A549 (cell line): Measurements from ENCODE around the gene BMS1. TPM values are rescaled to one million over a fixed set of nuclear protein-coding genes. Genes with fewer than 3 reads are reported as not detected.
A peak's percentile ranks its signal among the peaks of the same experiment; 100 is the strongest.
"Not testable (repeated sequence)": the region's sequence is repeated elsewhere in the genome, so short reads cannot be mapped to it uniquely, and the experiment has no call there.

Source experiments
- ATAC-seq, 2 experiments: fragments of 200-7000 bp in 1 of 2; fragments of >200 bp in 1 of 2; cut with Nextera tagmentation in 1 of 2; cut with Tn5 transposase in 1 of 2; 3 replicates each; pipeline versions ENCODE4 v1.8.0 to v1.9.1; 2018 to 2020; ENCODE audit warnings: mild to moderate bottlenecking in 1 of 2, moderate library complexity in 1 of 2
- CTCF ChIA-PET: fragments of 300-600 bp; sonication (Branson Sonifier 250); formaldehyde crosslinking; extraction: SDS; loops from one replicate; lab custom pipeline; 2021; ENCODE audit warnings: antibody characterized with exemption, inconsistent platforms; lab: Yijun Ruan, JAX
- POLR2A ChIA-PET: fragments of 350-600 bp; formaldehyde crosslinking; extraction: SDS; loops from one replicate; lab custom pipeline; 2021; ENCODE audit warnings: antibody characterized with exemption, inconsistent platforms; lab: Yijun Ruan, JAX
- DNase-seq, 2 experiments: peaks; one replicate each; pipeline versions ENCODE4 v3.0.0 to v3.0.0-alpha.2; 2011 to 2016; ENCODE audit warnings: low read depth in 1 of 2, low spot score in 1 of 2
- FAIRE-seq: peaks from 2 replicates; lab custom pipeline; 2011; peaks lifted over from hg19 to GRCh38; lab: Jason Lieb, UNC
- H3K27ac ChIP-seq, 2 experiments: fragments of >200 bp; sonication (Bioruptor Twin); formaldehyde crosslinking; 3 replicates each; pipeline ENCODE4 v1.5.1; 2016 to 2017
- H3K4me1 ChIP-seq: fragments of >200 bp; sonication (Bioruptor Twin); formaldehyde crosslinking; 3 replicates; pipeline ENCODE4 v1.6.1; 2016
- H3K4me2 ChIP-seq: fragments of >200 bp; sonication (Bioruptor Twin); formaldehyde crosslinking; 3 replicates; pipeline ENCODE4 v1.6.1; 2016
- H3K4me3 ChIP-seq: fragments of >200 bp; sonication (Bioruptor Twin); formaldehyde crosslinking; 3 replicates; pipeline ENCODE4 v1.5.1; 2016
- H3K9me3 ChIP-seq: fragments of >200 bp; sonication (Bioruptor Twin); formaldehyde crosslinking; 3 replicates; pipeline ENCODE4 v1.6.1; 2016
- CBX8 ChIP-seq: fragments of 200-600 bp; sonication (generic); IDR thresholded peaks from 2 replicates; pipeline ENCODE4 v1.6.1; 2016
- CEBPB ChIP-seq, 2 experiments: fragments of >200 bp in 1 of 2; sonication (Bioruptor Twin) in 1 of 2; formaldehyde crosslinking in 1 of 2; IDR thresholded peaks; 2 replicates each; pipeline ENCODE4 v1.6.1; 2012 to 2016
- EP300 ChIP-seq, 2 experiments: fragments of >200 bp; sonication (Bioruptor Twin); formaldehyde crosslinking; IDR thresholded peaks; 2 replicates in 1 of 2; 3 replicates in 1 of 2; pipeline ENCODE4 v1.6.1; 2016 to 2017
- ESRRA ChIP-seq: fragments of 150-350 bp; IDR thresholded peaks from 2 replicates; pipeline ENCODE4 v1.6.1; 2014; ENCODE audit warnings: mild to moderate bottlenecking, low read length, borderline replicate concordance
- HDAC2 ChIP-seq: fragments of 200-600 bp; sonication (generic); IDR thresholded peaks from 2 replicates; pipeline ENCODE4 v1.6.1; 2016
- HES2 ChIP-seq: fragments of >200 bp; sonication (Bioruptor Twin); formaldehyde crosslinking; IDR thresholded peaks from 2 replicates; pipeline ENCODE4 v1.6.1; 2016
- JUN ChIP-seq, 2 experiments: fragments of >200 bp; sonication (Bioruptor Twin); formaldehyde crosslinking; IDR thresholded peaks; 2 replicates in 1 of 2; 3 replicates in 1 of 2; pipeline ENCODE4 v1.6.1; 2016 to 2017
- KDM5A ChIP-seq: fragments of 200-600 bp; sonication (generic); IDR thresholded peaks from 2 replicates; pipeline ENCODE4 v1.6.1; 2016; ENCODE audit warnings: antibody characterized with exemption, mild to moderate bottlenecking
- NPAS2 ChIP-seq: fragments of 250-450 bp; sonication (Bioruptor Pico); IDR thresholded peaks from 2 replicates; pipeline ENCODE4 v1.8.0; 2022; ENCODE audit warnings: mild to moderate bottlenecking, moderate library complexity, borderline replicate concordance
- POLR2AphosphoS2 ChIP-seq: conservative IDR thresholded peaks from 2 replicates; pipeline ENCODE4 v1.6.1; 2012; ENCODE audit warnings: low read length, improper control_type of control experiment, inconsistent platforms
- RARB ChIP-seq: fragments of 250-450 bp; sonication (Bioruptor Pico); IDR thresholded peaks from 2 replicates; pipeline ENCODE4 v1.8.0; 2021; ENCODE audit warnings: mild to moderate bottlenecking, moderate library complexity
- RCOR1 ChIP-seq: fragments of 150-350 bp; IDR thresholded peaks from 2 replicates; pipeline ENCODE4 v1.6.1; 2014; ENCODE audit warnings: antibody characterized with exemption, low read length, low read depth
- SMC3 ChIP-seq: fragments of >200 bp; sonication (Bioruptor Twin); formaldehyde crosslinking; IDR thresholded peaks from 3 replicates; pipeline ENCODE4 v1.6.1; 2018; ENCODE audit warnings: inconsistent platforms
- ZFP36 ChIP-seq: fragments of 450-650 bp; IDR thresholded peaks from 2 replicates; pipeline ENCODE4 v1.6.1; 2014; ENCODE audit warnings: borderline replicate concordance; ENCODE audit not compliant: partially characterized antibody
- WGBS: methylation state at CpG from one replicate; pipeline ENCODE4 v1.1.6; 2017; ENCODE audit errors: missing lambda C conversion rate; 5-methylcytosine and 5-hydroxymethylcytosine counted together
- polyA plus RNA-seq, 4 experiments: library from polyadenylated mRNA; depleted of rRNA in 3 of 4; stranded (reverse); fragments of >200 nt; fragmentation: RNase III in 1 of 4; extraction: RNeasy Plus Mini Kit Qiagen cat#74134 plus additional on column Dnase treatment in 1 of 4; gene quantifications; 2 replicates in 3 of 4; 3 replicates in 1 of 4; pipeline ENCODE4 v1.2.3, GENCODE V29; 2011 to 2017
- TF ChIP-seq, protein P1 (sequence below): IDR thresholded peaks from 2 replicates; pipeline ENCODE4 v1.6.1; 2012; ENCODE audit warnings: low read depth, borderline replicate concordance

BMS1 gene
- polyA plus RNA-seq, 2 of the 4 experiments (the other 2 are of a cell fraction), result 14.4 to 21.2 TPM

GRCh38 chr10:42816912-42817311, 34.3 kb downstream of the BMS1 start (continued):
- TF ChIP-seq ZFP36, result no peak
- TF ChIP-seq JUN (IDR thresholded peaks at IDR 0.05), result no peak
- TF ChIP-seq HES2, result no peak
- TF ChIP-seq, protein P1, sequence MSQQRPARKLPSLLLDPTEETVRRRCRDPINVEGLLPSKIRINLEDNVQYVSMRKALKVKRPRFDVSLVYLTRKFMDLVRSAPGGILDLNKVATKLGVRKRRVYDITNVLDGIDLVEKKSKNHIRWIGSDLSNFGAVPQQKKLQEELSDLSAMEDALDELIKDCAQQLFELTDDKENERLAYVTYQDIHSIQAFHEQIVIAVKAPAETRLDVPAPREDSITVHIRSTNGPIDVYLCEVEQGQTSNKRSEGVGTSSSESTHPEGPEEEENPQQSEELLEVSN, result no peak

- H3K4me1 ChIP-seq, H3K4me2 ChIP-seq, POLR2A ChIA-PET, ATAC-seq, FAIRE-seq, CTCF ChIA-PET, H3K27ac ChIP-seq, DNase-seq, H3K4me3 ChIP-seq, H3K9me3 ChIP-seq: not testable (repeated sequence)
- WGBS, result 93% methylated on average over 3 of the region's 3 CpGs
Measured at GRCh38 chr10:42817417-42817816, 34.8 kb downstream of the BMS1 start.

- ATAC-seq, result not testable (repeated sequence)
Measured at GRCh38 chr10:42826759-42827158, 44.2 kb downstream of the BMS1 start.

DNA sequence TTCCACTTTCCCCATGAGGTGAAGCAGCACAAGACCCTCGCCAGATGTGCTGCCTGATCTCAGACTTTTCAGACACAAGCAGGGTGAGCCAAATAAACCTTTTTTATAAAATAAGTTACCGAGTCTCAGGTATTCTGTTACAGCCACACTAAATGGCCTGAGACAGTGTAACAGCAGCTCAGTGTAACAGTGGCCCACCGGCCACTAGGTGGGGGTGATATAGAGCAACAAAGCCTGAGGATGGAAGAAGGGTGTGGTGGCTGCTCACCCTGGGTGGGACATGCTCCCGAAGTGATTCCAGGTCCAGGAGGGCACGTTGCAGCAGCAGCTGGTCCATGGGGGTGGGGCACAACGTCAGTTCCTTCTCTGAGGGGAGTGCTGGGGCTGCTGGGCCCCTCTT, 44.6 kb downstream of the BMS1 start:
- CTCF ChIA-PET, result no interaction called here
- 80% methylated on average over 6 of the region's 6 CpGs for WGBS
- TF ChIP-seq NPAS2 (CRISPR knock-in tag) (no peak), KDM5A (no peak), ESRRA (no peak), RCOR1 (no peak), SMC3 (no peak), JUN (IDR thresholded peaks at IDR 0.05) (no peak), HDAC2 (no peak), CBX8 (no peak)

More at GRCh38 chr10:42826759-42827158, 44.2 kb downstream of the BMS1 start:
- H3K4me2 ChIP-seq, H3K4me3 ChIP-seq, H3K4me1 ChIP-seq, H3K27ac ChIP-seq, DNase-seq, FAIRE-seq, CTCF ChIA-PET: not testable (repeated sequence)
- WGBS, result 88% methylated on average over 6 of the region's 6 CpGs
- peaks cover 10% of the 10 kb centered on the region; the same call in 2 of the 3 replicates for H3K9me3 ChIP-seq
- POLR2A ChIA-PET, result interaction anchor here (1.0 kb wide), 1 partner anchor 44 kb away, joined by 3 read pairs; the partner anchor contains the start of gene BMS1

GRCh38 chr10:42828391-42828790, 45.8 kb downstream of the BMS1 start:
- H3K4me2 ChIP-seq, H3K4me3 ChIP-seq, ATAC-seq, POLR2A ChIA-PET, FAIRE-seq, H3K4me1 ChIP-seq, DNase-seq, H3K27ac ChIP-seq: not testable (repeated sequence)
- CTCF ChIA-PET, result interaction anchor here (0.6 kb wide), 2 partner anchors 294 to 614 kb away, joined by 3 to 4 read pairs; no protein-coding TSS in a partner anchor
- WGBS, result 95% methylated on average over 4 of the region's 4 CpGs
- peaks cover 10% of the 10 kb centered on the region; the same call in 2 of the 3 replicates for H3K9me3 ChIP-seq

More for the DNA sequence above, 44.6 kb downstream of the BMS1 start:
- ATAC-seq, result peak in 1 of 2 experiments; percentile 34; a peak in 1 of 6 replicates
- FAIRE-seq, result no peak
- Histone ChIP-seq H3K4me2 (no peak overlapping the region), H3K9me3 (peaks cover 10% of the 10 kb centered on the region; the same call in 2 of the 3 replicates), H3K4me3 (no peak overlapping the region), H3K4me1 (no peaks in the 10 kb centered on the region), H3K27ac (no peak overlapping the region)
- POLR2A ChIA-PET, result interaction anchor here (1.0 kb wide), 1 partner anchor 45 kb away, joined by 3 read pairs; the partner anchor contains the start of gene BMS1
- DNase-seq, result no peak

DNA sequence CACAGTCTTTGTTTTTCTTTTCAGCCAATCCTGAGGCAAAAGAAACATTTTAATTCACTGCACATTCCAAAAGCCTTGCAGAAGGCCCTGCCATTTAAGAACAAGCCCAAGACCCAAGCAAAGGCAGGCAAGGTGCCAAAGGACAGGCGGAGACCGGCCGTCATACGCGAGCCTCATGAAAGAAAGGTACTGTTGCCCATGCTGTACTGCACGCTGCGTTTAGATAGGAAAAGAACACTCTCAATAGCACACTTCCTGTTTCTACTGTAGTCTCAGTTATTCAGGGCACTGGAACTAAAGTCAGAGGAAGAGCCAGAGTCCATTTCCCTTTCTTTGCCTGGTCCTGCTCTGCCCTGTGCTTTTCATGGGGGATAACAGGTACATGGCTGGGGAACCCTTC, 47.6 kb downstream of the BMS1 start:
- 88% methylated on average over 7 of the region's 7 CpGs for WGBS
- H3K9me3 ChIP-seq, result no peaks in the 10 kb centered on the region
- no peaks in the 10 kb centered on the region for H3K4me1 ChIP-seq
- ChIA-PET CTCF (no interaction called here), POLR2A (no interaction called here)
- H3K4me2 ChIP-seq, result no peak overlapping the region
- TF ChIP-seq RARB (CRISPR knock-in tag) (no peak), CEBPB (IDR thresholded peaks at IDR 0.05) (no peak), POLR2AphosphoS2 (no peak), EP300 (IDR thresholded peaks at IDR 0.05) (no peak)
- H3K27ac ChIP-seq, result no peak overlapping the region
- FAIRE-seq (no peak), ATAC-seq (no peak), DNase-seq (no peak)
- H3K4me3 ChIP-seq, result no peak overlapping the region
